ENCODE measurements around the gene VANGL1.

VANGL1 gene

GRCh38 chr1:115677565-115677964 lies 35.8 kb downstream of the VANGL1 start:
- Histone ChIP-seq H3K4me3 (replicated peaks; ENCODE audit: insufficient read depth, low read length) (no peak overlapping the region), H3K27me3 (ENCODE audit: insufficient read depth, poor library complexity, severe bottlenecking) (no peaks in the 10 kb centered on the region), H3K27ac (replicated peaks) (no peak overlapping the region)
- no peak for TF ChIP-seq GABPA (IDR thresholded peaks at IDR 0.05; ENCODE audit: low read depth)
- TF ChIP-seq REST (IDR thresholded peaks at IDR 0.05; ENCODE audit: insufficient replicate concordance, low read depth): no peak
- TF ChIP-seq POLR2AphosphoS5 (IDR thresholded peaks at IDR 0.05; ENCODE audit: low read depth): no peak
- TF ChIP-seq SPI1 (IDR thresholded peaks at IDR 0.05; ENCODE audit: borderline replicate concordance, low read depth): no peak
- TF ChIP-seq, protein P1, sequence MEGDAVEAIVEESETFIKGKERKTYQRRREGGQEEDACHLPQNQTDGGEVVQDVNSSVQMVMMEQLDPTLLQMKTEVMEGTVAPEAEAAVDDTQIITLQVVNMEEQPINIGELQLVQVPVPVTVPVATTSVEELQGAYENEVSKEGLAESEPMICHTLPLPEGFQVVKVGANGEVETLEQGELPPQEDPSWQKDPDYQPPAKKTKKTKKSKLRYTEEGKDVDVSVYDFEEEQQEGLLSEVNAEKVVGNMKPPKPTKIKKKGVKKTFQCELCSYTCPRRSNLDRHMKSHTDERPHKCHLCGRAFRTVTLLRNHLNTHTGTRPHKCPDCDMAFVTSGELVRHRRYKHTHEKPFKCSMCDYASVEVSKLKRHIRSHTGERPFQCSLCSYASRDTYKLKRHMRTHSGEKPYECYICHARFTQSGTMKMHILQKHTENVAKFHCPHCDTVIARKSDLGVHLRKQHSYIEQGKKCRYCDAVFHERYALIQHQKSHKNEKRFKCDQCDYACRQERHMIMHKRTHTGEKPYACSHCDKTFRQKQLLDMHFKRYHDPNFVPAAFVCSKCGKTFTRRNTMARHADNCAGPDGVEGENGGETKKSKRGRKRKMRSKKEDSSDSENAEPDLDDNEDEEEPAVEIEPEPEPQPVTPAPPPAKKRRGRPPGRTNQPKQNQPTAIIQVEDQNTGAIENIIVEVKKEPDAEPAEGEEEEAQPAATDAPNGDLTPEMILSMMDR (IDR thresholded peaks at IDR 0.05; ENCODE audit: insufficient read depth, low read length): no peak
- no peak for DNase-seq (ENCODE audit: low read depth in 1 of 2, low spot score in 1 of 2)

- Histone ChIP-seq H3K27ac (replicated peaks) (no peak overlapping the region), H3K27me3 (ENCODE audit: insufficient read depth, poor library complexity, severe bottlenecking) (no peaks in the 10 kb centered on the region), H3K4me3 (replicated peaks; ENCODE audit: insufficient read depth, low read length) (no peak overlapping the region)
- TF ChIP-seq SPI1 (IDR thresholded peaks at IDR 0.05; ENCODE audit: borderline replicate concordance, low read depth): no peak
- no peak for TF ChIP-seq POLR2AphosphoS5 (IDR thresholded peaks at IDR 0.05; ENCODE audit: low read depth)
- no peak for TF ChIP-seq GABPA (IDR thresholded peaks at IDR 0.05; ENCODE audit: low read depth)
- TF ChIP-seq REST (IDR thresholded peaks at IDR 0.05; ENCODE audit: insufficient replicate concordance, low read depth): no peak
- TF ChIP-seq, protein P1 (IDR thresholded peaks at IDR 0.05; ENCODE audit: insufficient read depth, low read length): no peak
- DNase-seq (ENCODE audit: low read depth in 1 of 2, low spot score in 1 of 2): no peak
Observed at GRCh38 chr1:115678141-115678540, 36.4 kb downstream of the VANGL1 start.

- H3K27ac ChIP-seq (replicated peaks): no peak overlapping the region
- H3K4me3 ChIP-seq (replicated peaks; ENCODE audit: insufficient read depth, low read length): no peak overlapping the region
- TF ChIP-seq POLR2AphosphoS5 (IDR thresholded peaks at IDR 0.05; ENCODE audit: low read depth): no peak
- no peak for TF ChIP-seq GABPA (IDR thresholded peaks at IDR 0.05; ENCODE audit: low read depth)
- TF ChIP-seq, protein P1 (IDR thresholded peaks at IDR 0.05; ENCODE audit: insufficient read depth, low read length): no peak
- TF ChIP-seq SPI1 (IDR thresholded peaks at IDR 0.05; ENCODE audit: borderline replicate concordance, low read depth): no peak
- no peaks in the 10 kb centered on the region for H3K27me3 ChIP-seq (ENCODE audit: insufficient read depth, poor library complexity, severe bottlenecking)
- no peak for DNase-seq (ENCODE audit: low read depth in 1 of 2, low spot score in 1 of 2)
Observed at GRCh38 chr1:115679141-115679611, 37.4 kb downstream of the VANGL1 start.

DNA sequence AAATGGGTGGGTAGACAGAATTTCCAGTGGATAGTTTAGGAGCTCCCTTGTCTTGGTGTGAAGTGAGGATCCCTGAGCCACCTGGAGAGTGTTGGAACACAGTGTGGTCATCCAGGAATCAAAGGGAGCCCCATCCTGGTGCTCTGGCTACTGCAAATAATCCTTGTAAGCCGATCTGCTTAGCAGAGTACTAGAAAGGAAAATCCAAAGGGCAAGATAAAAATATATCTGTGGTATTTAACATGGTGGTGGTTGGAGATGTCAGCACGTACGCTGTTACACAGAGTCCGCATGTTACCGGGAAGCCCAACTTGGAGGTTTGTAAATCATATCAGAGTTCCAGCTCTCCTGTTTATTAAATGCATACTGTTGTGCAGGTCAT lies 39.0 kb downstream of the VANGL1 start:
- no peak overlapping the region for H3K4me3 ChIP-seq (replicated peaks; ENCODE audit: insufficient read depth, low read length)
- H3K27ac ChIP-seq (replicated peaks): no peak overlapping the region
- DNase-seq (ENCODE audit: low read depth in 1 of 2, low spot score in 1 of 2): no peak
- H3K27me3 ChIP-seq (ENCODE audit: insufficient read depth, poor library complexity, severe bottlenecking): no peaks in the 10 kb centered on the region
- TF ChIP-seq REST (IDR thresholded peaks at IDR 0.05; ENCODE audit: insufficient replicate concordance, low read depth) (no peak), POLR2AphosphoS5 (IDR thresholded peaks at IDR 0.05; ENCODE audit: low read depth) (no peak), SPI1 (IDR thresholded peaks at IDR 0.05; ENCODE audit: borderline replicate concordance, low read depth) (no peak), GABPA (IDR thresholded peaks at IDR 0.05; ENCODE audit: low read depth) (no peak)
- TF ChIP-seq, protein P1 (IDR thresholded peaks at IDR 0.05; ENCODE audit: insufficient read depth, low read length): no peak
